Coronary artery (tissue), 2 donors: ENCODE measurements around the gene SPATS2L.

Source experiments
- DNase-seq: peaks from one replicate; pipeline ENCODE4 v3.0.0-alpha.2; 2017; ENCODE audit warnings: low spot score
- H3K27ac ChIP-seq, 2 donors: fragments of 200-600 bp; sonication (generic); one replicate each; pipeline ENCODE4 v1.5.1; 2016 to 2019
- H3K4me3 ChIP-seq: fragments of 200-600 bp; sonication (generic); 2 replicates; pipeline ENCODE4 v1.5.1; 2016; ENCODE audit warnings: mild to moderate bottlenecking, moderate library complexity
- CTCF ChIP-seq: fragments of 200-600 bp; sonication (generic); IDR thresholded peaks from one replicate; pipeline ENCODE4 v1.5.1; 2019; ENCODE audit warnings: antibody characterized with exemption

The SPATS2L gene

GRCh38 chr2:200525066-200525465 lies 218.6 kb downstream of the SPATS2L start:
- DNase-seq: no peak
- Histone ChIP-seq H3K4me3 (no peak overlapping the region), H3K27ac (no peak overlapping the region)
- no peak for TF ChIP-seq CTCF

- H3K4me3 ChIP-seq: peak overlapping the region; percentile 81
- no peak for DNase-seq
- H3K27ac ChIP-seq: peak overlapping the region in 1 of 2 donors; percentile 64
- no peak for TF ChIP-seq CTCF
Observed at GRCh38 chr2:200525551-200525881, 219.0 kb downstream of the SPATS2L start.

- Histone ChIP-seq H3K4me3 (peak within 1 kb of the TSS; percentile 81), H3K27ac (peak within 1 kb of the TSS in 1 of 2 donors; percentile 64)
- no peak for TF ChIP-seq CTCF
- DNase-seq: peak; percentile 95
Observed at GRCh38 chr2:200525882-200526651, 219.6 kb downstream of the SPATS2L start, which contains the start of gene SGO2. Gene SGO2 (plus strand): TSS chr2:200526207. CDS start chr2:200532976, 6,769 bp downstream.

GRCh38 chr2:200528228-200528627 lies 221.7 kb downstream of the SPATS2L start:
- no peak for TF ChIP-seq CTCF
- no peak for DNase-seq
- no peak overlapping the region for H3K27ac ChIP-seq
- H3K4me3 ChIP-seq: no peak overlapping the region
